Measurements from ENCODE around the gene TNS3.

DNA sequence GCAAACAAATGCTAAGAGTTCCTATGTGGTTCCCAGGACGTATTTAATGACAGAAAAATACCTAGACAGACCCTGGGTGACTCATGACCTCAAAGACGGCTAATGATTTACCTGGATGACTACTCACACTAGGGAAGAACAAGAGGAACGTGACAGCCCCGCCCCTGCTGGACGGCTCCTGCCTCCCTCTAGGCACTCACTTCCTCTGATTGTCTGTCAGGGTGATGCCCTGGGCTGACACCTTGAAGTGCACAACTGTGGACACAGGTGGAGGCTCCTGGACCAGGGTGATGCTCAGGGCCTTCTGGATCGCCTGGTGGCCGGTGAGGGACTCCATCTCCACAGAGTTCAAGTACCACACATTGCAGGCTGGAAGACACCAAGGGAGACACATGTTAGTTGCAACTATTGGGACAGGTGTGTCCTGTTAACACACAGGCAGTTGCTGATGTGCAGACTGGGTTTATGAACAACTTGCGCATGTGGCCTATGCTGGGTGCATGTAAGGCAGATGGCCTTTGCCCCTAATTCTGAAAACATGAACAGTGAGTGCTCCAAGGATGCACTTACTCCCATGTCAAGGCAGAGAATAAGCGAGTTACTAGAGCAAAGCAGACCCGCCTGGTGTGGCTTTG lies 298.3 kb downstream of the TNS3 start:
- TF ChIP-seq, protein P1, sequence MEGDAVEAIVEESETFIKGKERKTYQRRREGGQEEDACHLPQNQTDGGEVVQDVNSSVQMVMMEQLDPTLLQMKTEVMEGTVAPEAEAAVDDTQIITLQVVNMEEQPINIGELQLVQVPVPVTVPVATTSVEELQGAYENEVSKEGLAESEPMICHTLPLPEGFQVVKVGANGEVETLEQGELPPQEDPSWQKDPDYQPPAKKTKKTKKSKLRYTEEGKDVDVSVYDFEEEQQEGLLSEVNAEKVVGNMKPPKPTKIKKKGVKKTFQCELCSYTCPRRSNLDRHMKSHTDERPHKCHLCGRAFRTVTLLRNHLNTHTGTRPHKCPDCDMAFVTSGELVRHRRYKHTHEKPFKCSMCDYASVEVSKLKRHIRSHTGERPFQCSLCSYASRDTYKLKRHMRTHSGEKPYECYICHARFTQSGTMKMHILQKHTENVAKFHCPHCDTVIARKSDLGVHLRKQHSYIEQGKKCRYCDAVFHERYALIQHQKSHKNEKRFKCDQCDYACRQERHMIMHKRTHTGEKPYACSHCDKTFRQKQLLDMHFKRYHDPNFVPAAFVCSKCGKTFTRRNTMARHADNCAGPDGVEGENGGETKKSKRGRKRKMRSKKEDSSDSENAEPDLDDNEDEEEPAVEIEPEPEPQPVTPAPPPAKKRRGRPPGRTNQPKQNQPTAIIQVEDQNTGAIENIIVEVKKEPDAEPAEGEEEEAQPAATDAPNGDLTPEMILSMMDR (IDR thresholded peaks at IDR 0.05): no peak
- TF ChIP-seq SIN3A (IDR thresholded peaks at IDR 0.05; ENCODE audit: borderline replicate concordance, insufficient read depth, low read depth, low read length) (no peak), POLR2AphosphoS5 (IDR thresholded peaks at IDR 0.05; ENCODE audit: low read depth, low read length) (peak; percentile 55), TCF7L2 (IDR thresholded peaks at IDR 0.05; ENCODE audit: low read depth, low read length) (no peak)
- TF ChIP-seq, protein P2, sequence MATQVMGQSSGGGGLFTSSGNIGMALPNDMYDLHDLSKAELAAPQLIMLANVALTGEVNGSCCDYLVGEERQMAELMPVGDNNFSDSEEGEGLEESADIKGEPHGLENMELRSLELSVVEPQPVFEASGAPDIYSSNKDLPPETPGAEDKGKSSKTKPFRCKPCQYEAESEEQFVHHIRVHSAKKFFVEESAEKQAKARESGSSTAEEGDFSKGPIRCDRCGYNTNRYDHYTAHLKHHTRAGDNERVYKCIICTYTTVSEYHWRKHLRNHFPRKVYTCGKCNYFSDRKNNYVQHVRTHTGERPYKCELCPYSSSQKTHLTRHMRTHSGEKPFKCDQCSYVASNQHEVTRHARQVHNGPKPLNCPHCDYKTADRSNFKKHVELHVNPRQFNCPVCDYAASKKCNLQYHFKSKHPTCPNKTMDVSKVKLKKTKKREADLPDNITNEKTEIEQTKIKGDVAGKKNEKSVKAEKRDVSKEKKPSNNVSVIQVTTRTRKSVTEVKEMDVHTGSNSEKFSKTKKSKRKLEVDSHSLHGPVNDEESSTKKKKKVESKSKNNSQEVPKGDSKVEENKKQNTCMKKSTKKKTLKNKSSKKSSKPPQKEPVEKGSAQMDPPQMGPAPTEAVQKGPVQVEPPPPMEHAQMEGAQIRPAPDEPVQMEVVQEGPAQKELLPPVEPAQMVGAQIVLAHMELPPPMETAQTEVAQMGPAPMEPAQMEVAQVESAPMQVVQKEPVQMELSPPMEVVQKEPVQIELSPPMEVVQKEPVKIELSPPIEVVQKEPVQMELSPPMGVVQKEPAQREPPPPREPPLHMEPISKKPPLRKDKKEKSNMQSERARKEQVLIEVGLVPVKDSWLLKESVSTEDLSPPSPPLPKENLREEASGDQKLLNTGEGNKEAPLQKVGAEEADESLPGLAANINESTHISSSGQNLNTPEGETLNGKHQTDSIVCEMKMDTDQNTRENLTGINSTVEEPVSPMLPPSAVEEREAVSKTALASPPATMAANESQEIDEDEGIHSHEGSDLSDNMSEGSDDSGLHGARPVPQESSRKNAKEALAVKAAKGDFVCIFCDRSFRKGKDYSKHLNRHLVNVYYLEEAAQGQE (IDR thresholded peaks at IDR 0.05; ENCODE audit: insufficient read depth in 1 of 2, low read depth in 2 of 2, low read length in 1 of 2): no peak
